Retinal pigment epithelial cell (primary cell): ENCODE data around the gene IGFL2.

Experiments used
- DNase-seq: peaks from one replicate; pipeline ENCODE4 v3.0.0-alpha.2; 2010; ENCODE audit warnings: low read depth
- H3K4me3 ChIP-seq: 2 replicates; pipeline ENCODE4 v1.5.1; 2011; ENCODE audit warnings: mild to moderate bottlenecking, low read length, control low read depth, moderate library complexity
- TF ChIP-seq, protein P1 (sequence below): conservative IDR thresholded peaks from 2 replicates; pipeline ENCODE4 v1.5.1; 2011; ENCODE audit warnings: low read depth, low read length, control low read depth, inconsistent platforms

The IGFL2 gene

GRCh38 chr19:46196410-46197124, 48.5 kb downstream of the IGFL2 start:
- H3K4me3 ChIP-seq: no peak overlapping the region
- no peak for DNase-seq
- TF ChIP-seq, protein P1, sequence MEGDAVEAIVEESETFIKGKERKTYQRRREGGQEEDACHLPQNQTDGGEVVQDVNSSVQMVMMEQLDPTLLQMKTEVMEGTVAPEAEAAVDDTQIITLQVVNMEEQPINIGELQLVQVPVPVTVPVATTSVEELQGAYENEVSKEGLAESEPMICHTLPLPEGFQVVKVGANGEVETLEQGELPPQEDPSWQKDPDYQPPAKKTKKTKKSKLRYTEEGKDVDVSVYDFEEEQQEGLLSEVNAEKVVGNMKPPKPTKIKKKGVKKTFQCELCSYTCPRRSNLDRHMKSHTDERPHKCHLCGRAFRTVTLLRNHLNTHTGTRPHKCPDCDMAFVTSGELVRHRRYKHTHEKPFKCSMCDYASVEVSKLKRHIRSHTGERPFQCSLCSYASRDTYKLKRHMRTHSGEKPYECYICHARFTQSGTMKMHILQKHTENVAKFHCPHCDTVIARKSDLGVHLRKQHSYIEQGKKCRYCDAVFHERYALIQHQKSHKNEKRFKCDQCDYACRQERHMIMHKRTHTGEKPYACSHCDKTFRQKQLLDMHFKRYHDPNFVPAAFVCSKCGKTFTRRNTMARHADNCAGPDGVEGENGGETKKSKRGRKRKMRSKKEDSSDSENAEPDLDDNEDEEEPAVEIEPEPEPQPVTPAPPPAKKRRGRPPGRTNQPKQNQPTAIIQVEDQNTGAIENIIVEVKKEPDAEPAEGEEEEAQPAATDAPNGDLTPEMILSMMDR: no peak

DNA sequence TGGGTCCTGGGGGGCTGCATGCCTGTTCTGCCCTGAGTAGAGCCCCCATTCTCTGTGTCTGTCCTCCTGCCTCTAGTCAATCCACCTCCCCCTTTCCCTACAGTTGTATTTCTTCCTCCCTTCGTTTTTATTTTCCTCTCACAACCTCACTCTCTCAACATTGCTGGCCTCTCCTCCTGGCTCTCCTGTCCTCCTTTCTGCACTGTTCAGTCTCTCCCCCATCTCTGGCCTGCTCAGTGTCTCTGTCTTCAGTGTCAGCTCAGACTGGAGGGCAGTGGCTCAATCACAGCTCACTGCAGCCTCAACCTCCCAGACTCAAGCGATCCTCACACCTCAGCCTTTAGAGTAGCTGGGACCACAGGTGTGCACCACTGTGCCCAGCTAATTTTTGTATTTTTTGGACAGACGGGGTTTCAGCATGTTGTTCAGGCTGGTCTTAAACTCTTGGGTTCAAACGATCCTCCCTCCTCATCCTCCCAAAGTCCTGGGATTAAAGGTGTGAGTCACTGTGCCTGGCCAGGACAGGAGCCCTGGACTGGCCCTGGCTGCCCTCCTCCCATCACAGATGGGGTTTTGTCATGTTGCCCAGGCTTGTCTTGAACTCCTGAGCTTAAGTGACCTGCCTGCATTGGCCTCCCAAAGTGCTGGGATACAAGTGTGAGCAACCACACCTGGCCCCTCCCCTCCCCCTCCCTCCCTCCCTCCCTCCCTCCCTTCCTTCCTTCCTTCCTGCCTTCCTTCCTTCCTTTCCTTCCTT, 49.5 kb downstream of the IGFL2 start:
- TF ChIP-seq, protein P1: no peak
- H3K4me3 ChIP-seq: no peak overlapping the region
- no peak for DNase-seq

DNA sequence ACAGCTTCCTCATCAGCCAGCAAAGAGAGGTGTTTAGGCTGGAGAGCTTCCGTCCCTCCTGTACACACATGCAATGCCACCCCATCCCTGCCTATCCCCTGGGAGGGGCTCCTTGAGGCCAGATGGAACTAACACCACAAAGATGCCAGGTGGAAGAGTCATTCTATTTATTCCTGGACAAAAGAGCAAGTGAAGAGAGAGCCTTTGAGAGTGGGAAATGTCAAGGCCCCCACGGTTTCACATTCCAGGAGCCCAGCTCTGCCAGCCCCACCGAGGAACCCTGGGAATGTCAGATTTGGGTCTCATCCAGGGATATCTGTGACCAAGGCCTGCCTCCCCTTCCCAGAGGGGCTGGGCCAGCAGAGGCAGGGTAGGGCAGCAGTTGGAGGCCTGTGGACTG, 50.7 kb downstream of the IGFL2 start:
- no peak for DNase-seq
- no peak overlapping the region for H3K4me3 ChIP-seq
- TF ChIP-seq, protein P1: no peak

- DNase-seq: no peak
- TF ChIP-seq, protein P1: no peak
- H3K4me3 ChIP-seq: no peak overlapping the region
Measured at GRCh38 chr19:46201454-46202310, 53.6 kb downstream of the IGFL2 start.

DNA sequence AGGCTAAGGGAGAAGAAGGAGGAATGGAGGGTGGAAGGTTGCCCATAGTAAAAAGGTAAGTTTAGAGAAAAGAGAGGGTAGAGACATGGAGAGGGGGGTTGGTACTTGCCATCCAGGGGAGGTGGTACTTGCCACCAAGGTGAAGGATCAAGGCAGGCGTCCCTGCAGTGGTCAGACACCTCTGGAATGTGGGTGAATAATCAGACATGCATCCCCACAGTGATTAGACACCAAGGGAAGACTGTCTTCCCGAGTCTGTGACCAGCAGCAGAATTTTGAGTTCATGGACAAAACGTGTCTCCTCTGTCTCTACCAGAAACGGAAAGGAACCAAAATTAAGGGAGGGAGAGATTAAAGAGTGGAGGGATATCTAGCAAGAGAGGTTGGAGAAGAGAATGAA, 54.4 kb downstream of the IGFL2 start:
- DNase-seq: no peak
- TF ChIP-seq, protein P1: no peak
- no peak overlapping the region for H3K4me3 ChIP-seq

DNA sequence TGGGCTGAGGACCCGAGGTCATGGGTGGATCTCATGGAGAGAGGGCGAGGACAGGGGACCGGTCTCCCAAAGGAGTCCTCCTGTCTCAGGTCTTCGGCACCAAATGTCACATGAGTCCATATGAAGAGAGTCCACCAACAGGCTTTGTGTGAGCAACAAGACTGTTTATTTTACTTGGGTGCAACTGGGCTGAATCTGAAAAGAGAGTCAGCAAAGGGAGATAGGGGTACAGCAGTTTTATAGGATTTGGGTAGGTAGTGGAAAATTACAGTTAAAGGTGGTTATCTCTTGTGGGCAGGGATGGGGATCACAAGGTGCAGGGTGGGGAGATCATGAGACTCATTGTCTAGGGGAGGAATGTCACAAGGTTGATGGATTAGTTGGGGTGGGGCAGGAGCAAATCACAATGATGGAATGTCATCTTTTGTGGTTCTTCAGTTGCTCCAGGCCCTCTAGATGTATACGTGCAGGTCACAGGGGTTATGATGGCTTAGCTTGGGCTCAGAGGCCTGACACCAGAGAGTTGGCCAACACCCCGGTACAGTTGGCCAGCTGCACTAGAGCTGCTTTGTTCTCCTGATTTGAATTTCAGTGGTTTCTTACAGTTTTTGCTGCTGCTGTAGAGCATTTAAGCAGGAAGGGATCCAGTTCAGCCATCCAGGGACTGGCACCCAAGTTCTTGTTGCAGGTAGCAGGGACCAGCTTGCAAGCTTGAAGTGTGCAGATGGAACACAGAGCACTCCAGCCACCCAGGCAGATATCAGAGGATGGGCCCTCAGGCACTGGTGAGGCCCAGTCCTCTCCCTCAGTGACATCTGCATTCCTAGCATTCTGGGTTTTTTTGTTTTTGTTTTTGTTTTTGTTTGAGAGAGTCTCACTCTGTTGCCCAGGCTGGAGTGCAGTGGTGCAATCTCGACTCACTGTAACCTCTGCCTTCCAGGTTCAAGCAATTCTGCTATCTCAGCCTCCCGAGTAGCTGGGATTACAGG, 55.1 kb downstream of the IGFL2 start:
- no peak overlapping the region for H3K4me3 ChIP-seq
- TF ChIP-seq, protein P1: no peak

More for the DNA sequence above, 55.1 kb downstream of the IGFL2 start:
- DNase-seq: no peak
